Hepatocyte (in vitro differentiated cells): Measurements from ENCODE around the gene HOXA5.

Experiments used
- CTCF ChIP-seq: fragments of 200-600 bp; sonication (generic); IDR thresholded peaks from 2 replicates; pipeline ENCODE4 v1.5.1; 2016; ENCODE audit warnings: antibody characterized with exemption, mild to moderate bottlenecking; ENCODE audit not compliant: poor library complexity
- EZH2 ChIP-seq: fragments of 200-600 bp; sonication (generic); IDR thresholded peaks from 2 replicates; pipeline ENCODE4 v1.6.1; 2016; ENCODE audit warnings: antibody characterized with exemption, mild to moderate bottlenecking, borderline replicate concordance

- TF ChIP-seq CTCF (no peak), EZH2 (peak; percentile 95)
These were observed 12.5 kb upstream of the HOXA5 start for GRCh38 chr7:27155816-27156507.
